SK-N-SH (cell line): ENCODE results near the gene CLDN10.

Source experiments
- CTCF ChIP-seq: fragments of 200-600 bp; sonication (generic); IDR thresholded peaks from 2 replicates; pipeline ENCODE4 v1.6.1; 2017; ENCODE audit warnings: antibody characterized with exemption, mild to moderate bottlenecking, moderate library complexity
- EP300 ChIP-seq, 2 experiments: IDR thresholded peaks; 2 replicates each; pipeline versions ENCODE4 v1.4.0 to v1.6.1; 2012; ENCODE audit warnings: borderline replicate concordance in 1 of 2, low read depth in 1 of 2, low read length in 1 of 2
- EZH2phosphoT487 ChIP-seq: fragments of 200-600 bp; sonication (generic); IDR thresholded peaks from 2 replicates; pipeline ENCODE4 v1.6.1; 2017; ENCODE audit warnings: low read depth, mixed run types, mild to moderate bottlenecking, antibody characterized with exemption, moderate library complexity, borderline replicate concordance
- GABPA ChIP-seq: IDR thresholded peaks from 2 replicates; pipeline ENCODE4 v1.4.0; 2012; ENCODE audit warnings: low read depth, mild to moderate bottlenecking
- GATA2 ChIP-seq: sonication (generic); formaldehyde crosslinking; IDR thresholded peaks from 2 replicates; pipeline ENCODE4 v1.5.0; 2020; ENCODE audit warnings: mild to moderate bottlenecking, missing genetic modification reagents
- MEF2A ChIP-seq: IDR thresholded peaks from 2 replicates; pipeline ENCODE4 v1.4.0; 2012; ENCODE audit warnings: low read depth, borderline replicate concordance
- POLR2AphosphoS5 ChIP-seq: IDR thresholded peaks from 2 replicates; pipeline ENCODE4 v1.6.1; 2012; ENCODE audit warnings: low read depth, low read length
- RCOR1 ChIP-seq: fragments of 150-350 bp; IDR thresholded peaks from 2 replicates; pipeline ENCODE4 v1.6.1; 2017; ENCODE audit warnings: antibody characterized with exemption, low read length
- REST ChIP-seq: IDR thresholded peaks from 2 replicates; pipeline ENCODE4 v1.6.1; 2012; ENCODE audit warnings: mild to moderate bottlenecking, low read depth, low read length, moderate library complexity
- SIN3A ChIP-seq: IDR thresholded peaks from 2 replicates; pipeline ENCODE4 v1.6.1; 2012; ENCODE audit warnings: low read depth, mild to moderate bottlenecking, low read length, moderate library complexity, borderline replicate concordance
- TCF12 ChIP-seq: IDR thresholded peaks from 2 replicates; pipeline ENCODE4 v1.4.0; 2012
- YY1 ChIP-seq: IDR thresholded peaks from 2 replicates; pipeline ENCODE4 v1.4.0; 2012; ENCODE audit warnings: low read depth, mild to moderate bottlenecking

- no peak for TF ChIP-seq GATA2 (CRISPR knock-in tag)
- no peak for TF ChIP-seq CTCF
- no peak for TF ChIP-seq TCF12
- TF ChIP-seq EP300 (IDR thresholded peaks at IDR 0.05; ENCODE audit: borderline replicate concordance in 1 of 2, low read depth in 1 of 2, low read length in 1 of 2): no peak
- TF ChIP-seq EZH2phosphoT487: no peak
- no peak for TF ChIP-seq REST
- TF ChIP-seq GABPA: no peak
- no peak for TF ChIP-seq MEF2A
- no peak for TF ChIP-seq SIN3A
- no peak for TF ChIP-seq YY1
- no peak for TF ChIP-seq POLR2AphosphoS5
- no peak for TF ChIP-seq RCOR1
These were observed 67.7 kb downstream of the CLDN10 start for GRCh38 chr13:95620030-95620824.
